HAP-1 (cell line): ENCODE measurements around the gene TIAM1.

Experiments
- DNase-seq, 2 experiments: peaks; one replicate each; pipeline ENCODE4 v3.0.0-alpha.2; 2016 to 2020; ENCODE audit warnings: low spot score in 2 of 2
- H3K27me3 ChIP-seq: fragments of 250-450 bp; sonication (Bioruptor Pico); 2 replicates; pipeline ENCODE4 v1.5.1; 2020; ENCODE audit warnings: low read depth, mild to moderate bottlenecking, moderate library complexity
- H3K36me3 ChIP-seq: fragments of 250-450 bp; sonication (Bioruptor Pico); replicated peaks from 2 replicates; pipeline ENCODE4 v1.5.1; 2020; ENCODE audit warnings: mild to moderate bottlenecking
- H3K4me1 ChIP-seq: fragments of 250-450 bp; sonication (Bioruptor Pico); 2 replicates; pipeline ENCODE4 v1.5.1; 2020; ENCODE audit warnings: mild to moderate bottlenecking
- H3K4me3 ChIP-seq: fragments of 250-450 bp; sonication (Bioruptor Pico); 2 replicates; pipeline ENCODE4 v1.5.1; 2020; ENCODE audit warnings: mild to moderate bottlenecking, moderate library complexity
- H3K9me3 ChIP-seq: fragments of 250-450 bp; sonication (Bioruptor Pico); 2 replicates; pipeline ENCODE4 v1.5.1; 2020; ENCODE audit warnings: mild to moderate bottlenecking, moderate library complexity
- in situ Hi-C: fragments of 300-500 bp; cut with MboI; formaldehyde crosslinking; loops from 3 replicates; pipeline ENCODE4 v1.14.3; 2020; ENCODE audit warnings: low sequenced_read_pairs, inconsistent platforms, mixed read lengths

Gene TIAM1

DNA sequence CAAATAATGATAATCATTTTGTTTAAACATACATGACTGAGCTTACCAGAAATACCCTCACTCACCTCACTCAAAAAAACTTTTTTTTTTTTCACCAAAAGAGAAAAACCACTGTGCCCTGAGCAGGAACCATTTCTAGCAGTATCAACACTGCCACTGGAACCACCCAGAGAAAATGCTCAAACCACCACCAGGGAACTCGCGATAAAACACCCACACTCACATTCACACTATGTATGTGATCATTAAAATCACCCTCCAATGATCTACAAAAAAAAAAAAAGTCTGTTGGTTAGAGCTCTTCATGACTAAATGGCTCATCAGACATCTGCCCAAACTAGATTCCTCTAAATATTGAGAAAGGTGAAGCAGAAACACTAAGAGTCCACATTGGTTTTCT is 11.5 kb downstream of the TIAM1 start:
- no peak overlapping the region for H3K4me3 ChIP-seq
- H3K9me3 ChIP-seq: no peaks in the 10 kb centered on the region
- DNase-seq: no peak
- in situ Hi-C loops: no loop called here
- no peaks in the 10 kb centered on the region for H3K36me3 ChIP-seq
- no peaks in the 10 kb centered on the region for H3K27me3 ChIP-seq
- no peaks in the 10 kb centered on the region for H3K4me1 ChIP-seq

GRCh38 chr21:31331231-31331630 is 12.8 kb downstream of the TIAM1 start:
- DNase-seq: no peak
- Histone ChIP-seq H3K27me3 (peaks cover 5% of the 10 kb centered on the region; the same call in 1 of the 2 replicates), H3K4me3 (no peak overlapping the region), H3K9me3 (no peaks in the 10 kb centered on the region), H3K36me3 (no peaks in the 10 kb centered on the region), H3K4me1 (no peaks in the 10 kb centered on the region)
- in situ Hi-C loops: no loop called here

DNA sequence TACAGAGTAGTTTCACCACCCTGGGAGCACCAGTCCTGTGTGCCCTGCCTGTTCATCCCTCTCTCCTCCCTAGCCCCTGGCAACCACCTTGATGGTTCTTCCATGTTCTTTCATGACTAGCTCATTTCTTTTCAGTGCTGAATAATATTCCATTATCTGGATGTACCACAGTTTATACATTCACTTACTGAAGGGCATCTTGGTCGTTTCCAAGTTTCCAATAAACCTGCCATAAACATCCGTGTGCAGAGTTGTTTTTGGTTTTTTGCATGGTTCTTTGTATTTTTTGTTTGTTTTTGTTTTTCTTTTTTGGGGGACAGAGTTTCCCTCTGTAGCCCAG is 13.9 kb downstream of the TIAM1 start:
- Histone ChIP-seq H3K9me3 (no peaks in the 10 kb centered on the region), H3K27me3 (peaks cover 5% of the 10 kb centered on the region; the same call in 1 of the 2 replicates), H3K4me3 (no peak overlapping the region), H3K4me1 (no peaks in the 10 kb centered on the region), H3K36me3 (no peaks in the 10 kb centered on the region)
- no peak for DNase-seq
- in situ Hi-C loops: no loop called here

DNA sequence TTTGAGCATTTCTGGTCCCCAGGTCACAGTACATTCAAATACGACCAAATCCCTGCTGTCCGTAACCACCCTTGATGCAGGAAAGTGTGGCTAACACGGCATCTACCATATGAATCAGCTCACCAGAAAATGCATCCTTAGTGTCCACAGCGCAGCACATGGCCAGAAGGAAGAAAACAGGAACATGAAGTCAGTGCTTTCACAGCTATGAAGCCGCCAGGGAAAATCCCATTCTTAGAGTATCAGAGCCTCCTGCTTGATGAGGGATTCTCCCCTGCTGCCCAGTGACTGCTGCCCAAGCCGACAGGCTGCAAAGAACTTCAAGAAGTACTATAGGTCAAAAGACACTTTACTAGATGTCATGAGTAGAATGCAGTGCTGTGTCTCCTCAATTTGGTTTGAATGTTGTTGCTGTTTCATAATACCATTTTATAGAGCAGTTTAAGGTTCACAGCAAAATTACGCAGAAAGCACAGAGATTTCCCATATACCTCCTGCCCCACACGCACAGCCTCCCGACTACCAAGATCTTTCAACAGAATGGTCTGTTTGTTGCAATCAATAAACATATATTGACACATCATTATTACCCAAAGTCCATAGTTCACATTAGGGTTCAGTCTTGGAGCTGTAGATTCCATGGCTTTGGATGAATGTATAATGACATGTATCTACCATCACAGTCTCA is 14.5 kb downstream of the TIAM1 start:
- DNase-seq: no peak
- no peak overlapping the region for H3K4me3 ChIP-seq
- H3K36me3 ChIP-seq: no peaks in the 10 kb centered on the region
- no peaks in the 10 kb centered on the region for H3K4me1 ChIP-seq
- in situ Hi-C loops: no loop called here
- H3K27me3 ChIP-seq: peaks cover 5% of the 10 kb centered on the region; the same call in 1 of the 2 replicates
- H3K9me3 ChIP-seq: no peaks in the 10 kb centered on the region

- no peak overlapping the region for H3K4me3 ChIP-seq
- H3K9me3 ChIP-seq: no peaks in the 10 kb centered on the region
- H3K4me1 ChIP-seq: no peaks in the 10 kb centered on the region
- no peak for DNase-seq
- H3K27me3 ChIP-seq: peaks cover 5% of the 10 kb centered on the region; the same call in 1 of the 2 replicates
- H3K36me3 ChIP-seq: no peaks in the 10 kb centered on the region
- in situ Hi-C loops: no loop called here
These were observed 17.4 kb downstream of the TIAM1 start for GRCh38 chr21:31326522-31327242.

DNA sequence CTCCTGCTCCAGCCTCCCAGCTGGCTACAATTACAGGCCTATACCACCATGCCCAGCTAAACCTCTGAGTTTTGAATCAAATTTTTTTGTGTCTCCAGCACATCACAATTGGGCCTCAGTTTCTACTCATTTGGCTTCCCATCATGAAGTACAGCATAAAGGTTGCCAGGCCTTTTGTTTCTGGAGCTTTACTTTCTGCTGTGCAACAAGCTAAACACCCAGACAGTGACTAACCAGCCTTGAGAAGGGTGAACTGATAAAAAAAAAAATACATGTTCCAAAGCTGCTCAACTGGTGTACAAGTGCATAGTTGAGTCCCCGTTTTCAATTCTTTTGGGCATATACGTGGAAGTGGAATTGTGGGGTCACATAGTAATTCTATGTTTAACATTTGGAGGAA is 25.1 kb downstream of the TIAM1 start:
- Histone ChIP-seq H3K9me3 (no peaks in the 10 kb centered on the region), H3K4me3 (no peak overlapping the region), H3K4me1 (no peaks in the 10 kb centered on the region), H3K36me3 (no peaks in the 10 kb centered on the region), H3K27me3 (no peaks in the 10 kb centered on the region)
- in situ Hi-C loops: no loop called here
- no peak for DNase-seq

DNA sequence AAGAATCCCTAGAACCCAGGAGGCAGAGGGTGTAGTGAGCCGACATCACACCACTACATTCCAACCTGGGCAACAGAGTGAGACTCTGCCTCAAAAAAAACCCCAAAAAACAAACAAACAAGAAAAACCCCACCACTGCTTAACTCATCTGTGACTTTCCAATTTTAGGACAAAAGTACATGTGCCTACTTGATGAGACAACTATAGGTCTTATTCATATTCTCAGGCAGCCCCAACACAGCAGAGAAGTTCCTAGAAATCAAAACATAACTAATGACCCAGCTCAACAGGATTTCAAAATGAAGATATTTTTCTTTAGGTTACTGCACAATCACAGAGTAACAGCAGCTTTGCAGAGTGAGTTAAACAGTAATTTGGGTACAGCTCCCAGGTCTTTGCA is 26.4 kb downstream of the TIAM1 start:
- Histone ChIP-seq H3K4me3 (no peak overlapping the region), H3K4me1 (no peaks in the 10 kb centered on the region), H3K27me3 (no peaks in the 10 kb centered on the region), H3K9me3 (no peaks in the 10 kb centered on the region), H3K36me3 (no peaks in the 10 kb centered on the region)
- in situ Hi-C loops: no loop called here
- DNase-seq: no peak

GRCh38 chr21:31316488-31317169 is 27.4 kb downstream of the TIAM1 start:
- no peaks in the 10 kb centered on the region for H3K9me3 ChIP-seq
- H3K27me3 ChIP-seq: no peaks in the 10 kb centered on the region
- H3K4me1 ChIP-seq: no peaks in the 10 kb centered on the region
- no peak overlapping the region for H3K4me3 ChIP-seq
- H3K36me3 ChIP-seq: no peaks in the 10 kb centered on the region
- in situ Hi-C loops: no loop called here
- no peak for DNase-seq

DNA sequence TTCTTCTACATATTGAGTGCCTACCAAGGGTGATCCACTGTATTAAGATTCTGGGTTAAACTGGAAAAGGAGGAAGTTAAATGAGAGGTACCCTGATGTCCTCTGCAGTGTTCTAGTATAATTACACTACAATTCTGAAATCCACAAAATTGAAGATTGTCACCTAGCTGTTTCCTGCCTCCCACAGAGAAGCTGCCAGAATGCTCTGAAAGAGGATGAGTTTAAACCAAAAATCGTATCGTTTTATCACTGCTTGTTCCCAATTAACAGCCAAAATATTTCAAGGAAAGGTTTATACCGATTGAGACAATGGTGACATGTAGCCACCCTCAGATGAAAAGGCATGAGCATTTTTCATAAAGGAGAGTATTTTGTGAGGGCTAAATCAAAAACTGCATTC is 28.0 kb downstream of the TIAM1 start:
- H3K36me3 ChIP-seq: no peaks in the 10 kb centered on the region
- H3K4me3 ChIP-seq: no peak overlapping the region
- no peaks in the 10 kb centered on the region for H3K9me3 ChIP-seq
- DNase-seq: no peak
- in situ Hi-C loops: no loop called here
- no peaks in the 10 kb centered on the region for H3K27me3 ChIP-seq
- H3K4me1 ChIP-seq: no peaks in the 10 kb centered on the region

DNA sequence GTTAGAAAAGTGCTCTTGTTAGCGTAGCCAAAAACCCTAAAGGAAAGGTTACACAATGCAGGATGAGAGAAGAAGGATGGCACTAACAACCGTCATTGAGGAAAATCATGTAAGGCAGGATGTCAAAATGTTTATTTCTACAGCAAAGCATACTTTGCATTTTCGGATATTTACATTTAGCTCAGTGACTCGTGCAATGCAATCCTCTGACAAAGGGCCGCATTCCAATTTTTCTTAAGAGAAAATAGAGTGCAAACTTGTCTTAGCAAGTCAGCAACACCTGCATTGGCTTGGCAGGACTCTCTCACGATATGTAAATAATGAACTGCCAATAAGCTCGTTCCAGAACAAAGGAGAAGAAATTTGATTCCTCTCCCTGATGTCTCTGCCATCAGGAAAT is 33.3 kb downstream of the TIAM1 start:
- in situ Hi-C loops: no loop called here
- no peaks in the 10 kb centered on the region for H3K36me3 ChIP-seq
- no peaks in the 10 kb centered on the region for H3K9me3 ChIP-seq
- no peak for DNase-seq
- no peaks in the 10 kb centered on the region for H3K27me3 ChIP-seq
- H3K4me1 ChIP-seq: no peaks in the 10 kb centered on the region
- no peak overlapping the region for H3K4me3 ChIP-seq

GRCh38 chr21:31308584-31308983 is 35.5 kb downstream of the TIAM1 start:
- DNase-seq: no peak
- in situ Hi-C loops: no loop called here
- H3K4me3 ChIP-seq: no peak overlapping the region
- no peaks in the 10 kb centered on the region for H3K36me3 ChIP-seq
- H3K27me3 ChIP-seq: no peaks in the 10 kb centered on the region
- H3K4me1 ChIP-seq: no peaks in the 10 kb centered on the region
- no peaks in the 10 kb centered on the region for H3K9me3 ChIP-seq

DNA sequence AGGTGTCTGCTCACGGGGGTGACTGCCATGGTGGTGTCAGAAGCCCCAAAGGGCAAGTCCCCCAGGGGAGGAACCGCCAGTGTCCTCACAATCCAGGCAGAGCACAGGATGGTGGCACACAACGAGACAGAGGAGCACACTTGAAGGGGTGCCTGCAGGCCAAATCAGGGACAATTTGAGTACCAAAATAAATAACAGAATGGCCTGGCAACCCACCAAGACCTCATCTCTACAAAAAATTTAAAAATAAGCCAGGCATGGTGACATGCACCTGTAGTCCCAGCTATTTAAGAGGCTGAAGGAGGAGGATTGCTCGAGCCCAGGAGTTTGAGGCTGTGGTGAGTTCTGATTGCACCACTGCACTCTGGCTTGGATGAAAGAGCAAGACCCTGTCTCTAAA is 38.2 kb downstream of the TIAM1 start:
- Histone ChIP-seq H3K4me1 (no peaks in the 10 kb centered on the region), H3K27me3 (no peaks in the 10 kb centered on the region), H3K4me3 (no peak overlapping the region), H3K9me3 (no peaks in the 10 kb centered on the region), H3K36me3 (no peaks in the 10 kb centered on the region)
- in situ Hi-C loops: no loop called here
- no peak for DNase-seq

DNA sequence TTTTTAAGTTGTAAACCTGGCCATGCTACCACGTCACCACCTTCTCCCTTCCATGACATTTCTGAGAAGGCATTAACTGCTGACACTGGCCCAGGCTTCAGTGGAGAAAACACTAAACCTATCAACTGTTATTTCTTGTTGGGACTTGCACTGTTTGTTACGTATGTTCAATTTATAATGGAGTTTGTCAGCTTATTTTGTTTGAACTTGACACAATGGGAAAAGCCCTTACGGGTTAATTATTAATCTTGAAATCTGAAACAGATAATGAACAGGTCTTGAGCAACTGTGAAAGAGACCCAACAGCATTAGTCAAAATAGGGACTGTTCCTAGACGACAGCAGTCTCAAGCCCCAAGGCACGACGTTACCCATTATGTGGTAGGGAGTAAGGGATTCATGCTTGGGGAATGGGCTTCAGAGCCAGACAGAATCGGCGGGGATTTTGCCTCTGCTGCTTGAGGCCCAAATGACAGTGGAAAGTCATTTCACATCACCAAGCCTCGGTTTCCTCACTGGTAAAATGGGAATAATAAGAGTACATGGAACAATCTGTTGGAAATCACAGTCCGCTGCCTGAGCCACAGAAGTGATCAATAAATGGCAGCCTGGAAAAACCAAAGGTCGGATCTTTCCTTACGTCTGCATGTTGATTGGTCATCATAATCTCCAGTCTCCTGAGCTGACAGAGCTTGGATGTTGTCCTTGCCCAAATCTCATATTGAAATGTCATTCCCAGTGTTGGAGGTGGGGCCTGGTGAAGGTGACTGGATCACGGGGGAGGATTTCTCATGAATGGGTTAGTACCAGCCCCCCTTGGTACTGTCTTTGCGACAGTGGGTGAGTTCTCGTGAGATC is 44.5 kb downstream of the TIAM1 start:
- no peaks in the 10 kb centered on the region for H3K27me3 ChIP-seq
- H3K36me3 ChIP-seq: no peaks in the 10 kb centered on the region
- no peaks in the 10 kb centered on the region for H3K9me3 ChIP-seq
- no peaks in the 10 kb centered on the region for H3K4me1 ChIP-seq
- no peak overlapping the region for H3K4me3 ChIP-seq
- DNase-seq: no peak
- in situ Hi-C loops: no loop called here
